Liver (tissue), 9 donors: ENCODE results near the gene ECEL1. TPM values are rescaled to one million over a fixed set of nuclear protein-coding genes. Genes with fewer than 3 reads are reported as not detected.

Experiments
- DNase-seq: peaks from one replicate; pipeline ENCODE4 v3.0.0-alpha.2; 2017; ENCODE audit warnings: low spot score
- H3K27ac ChIP-seq, 2 donors: one replicate each; pipeline ENCODE4 v1.7.0; 2013; ENCODE audit warnings: inconsistent platforms in 2 of 2, low read length in 2 of 2, control low read depth in 1 of 2, low read depth in 1 of 2, mild to moderate bottlenecking in 1 of 2
- H3K27me3 ChIP-seq, 4 donors: one replicate each; pipeline versions ENCODE4 v1.6.1 to v1.7.0; 2013; ENCODE audit warnings: low read length in 3 of 4, inconsistent platforms in 1 of 4, mild to moderate bottlenecking in 1 of 4, moderate library complexity in 1 of 4; ENCODE audit not compliant: control insufficient read depth in 4 of 4, insufficient read depth in 4 of 4
- H3K36me3 ChIP-seq, 4 donors: one replicate each; pipeline versions ENCODE4 v1.6.1 to v1.7.0; 2013; ENCODE audit warnings: low read length in 3 of 4, mild to moderate bottlenecking in 3 of 4, low read depth in 1 of 4, moderate library complexity in 1 of 4; ENCODE audit not compliant: control insufficient read depth in 4 of 4, insufficient read depth in 3 of 4
- H3K4me1 ChIP-seq, 4 donors: one replicate each; pipeline versions ENCODE4 v1.6.1 to v1.7.0; 2013; ENCODE audit warnings: low read length in 3 of 4, mild to moderate bottlenecking in 3 of 4, moderate library complexity in 1 of 4; ENCODE audit not compliant: control insufficient read depth in 4 of 4, insufficient read depth in 4 of 4
- H3K4me3 ChIP-seq, 3 donors: one replicate each; pipeline versions ENCODE4 v1.6.1 to v1.7.0; 2013; ENCODE audit warnings: low read length in 3 of 3, control low read depth in 1 of 3, low read depth in 1 of 3, mild to moderate bottlenecking in 1 of 3
- H3K9ac ChIP-seq, 2 donors: one replicate each; pipeline ENCODE4 v1.7.0; 2013; ENCODE audit warnings: low read length in 2 of 2, mild to moderate bottlenecking in 2 of 2, moderate library complexity in 2 of 2, control low read depth in 1 of 2, low read depth in 1 of 2
- H3K9me3 ChIP-seq, 4 donors: one replicate each; pipeline versions ENCODE4 v1.6.1 to v1.7.0; 2013; ENCODE audit warnings: low read length in 3 of 4; ENCODE audit not compliant: control insufficient read depth in 4 of 4
- EGR1 ChIP-seq, 2 donors: IDR thresholded peaks; 2 replicates each; pipeline ENCODE4 v1.6.1; 2016 to 2018; ENCODE audit warnings: antibody characterized with exemption in 2 of 2, low read depth in 2 of 2
- FOXA1 ChIP-seq: IDR thresholded peaks from 2 replicates; pipeline ENCODE4 v1.6.1; 2016; ENCODE audit warnings: antibody characterized with exemption
- FOXA2 ChIP-seq: IDR thresholded peaks from 2 replicates; pipeline ENCODE4 v1.6.1; 2016; ENCODE audit warnings: antibody characterized with exemption
- GABPA ChIP-seq, 2 donors: IDR thresholded peaks in 1 of 2; conservative IDR thresholded peaks in 1 of 2; 2 replicates each; pipeline ENCODE4 v1.6.1; 2016; ENCODE audit warnings: antibody characterized with exemption in 2 of 2, mild to moderate bottlenecking in 1 of 2, moderate library complexity in 1 of 2
- HNF4A ChIP-seq, 2 donors: conservative IDR thresholded peaks; 2 replicates each; pipeline ENCODE4 v1.6.1; 2016; ENCODE audit warnings: antibody characterized with exemption in 2 of 2, mild to moderate bottlenecking in 2 of 2
- HNF4G ChIP-seq: IDR thresholded peaks from 2 replicates; pipeline ENCODE4 v1.6.1; 2016; ENCODE audit warnings: antibody characterized with exemption
- JUND ChIP-seq, 2 donors: IDR thresholded peaks; 2 replicates each; pipeline ENCODE4 v1.6.1; 2016; ENCODE audit warnings: antibody characterized with exemption in 2 of 2
- NR2F2 ChIP-seq: IDR thresholded peaks from 2 replicates; pipeline ENCODE4 v1.6.1; 2016; ENCODE audit warnings: antibody characterized with exemption
- RAD21 ChIP-seq, 2 donors: IDR thresholded peaks; 2 replicates each; pipeline ENCODE4 v1.6.1; 2016; ENCODE audit warnings: antibody characterized with exemption in 2 of 2, mild to moderate bottlenecking in 2 of 2
- RXRA ChIP-seq, 2 donors: IDR thresholded peaks; 2 replicates each; pipeline ENCODE4 v1.6.1; 2017 to 2018; ENCODE audit warnings: antibody characterized with exemption in 2 of 2, mild to moderate bottlenecking in 1 of 2
- SP1 ChIP-seq: IDR thresholded peaks from 2 replicates; pipeline ENCODE4 v1.6.1; 2018; ENCODE audit warnings: antibody characterized with exemption, mild to moderate bottlenecking
- TAF1 ChIP-seq: conservative IDR thresholded peaks from 2 replicates; pipeline ENCODE4 v1.6.1; 2016; ENCODE audit warnings: antibody characterized with exemption, mild to moderate bottlenecking
- YY1 ChIP-seq: IDR thresholded peaks from 2 replicates; pipeline ENCODE4 v1.6.1; 2016; ENCODE audit warnings: antibody characterized with exemption, mild to moderate bottlenecking
- WGBS: extraction: QIAGEN DNeasy Blood & Tissue Kit; methylation state at CpG from one replicate; pipeline ENCODE4 v1.1.7; 2013; 5-methylcytosine and 5-hydroxymethylcytosine counted together
- polyA plus RNA-seq, 2 donors: library from polyadenylated mRNA; stranded (reverse) in 1 of 2; unstranded in 1 of 2; fragments of 200-250 nt in 1 of 2; fragments of >200 nt in 1 of 2; fragmentation: Nextera tagmentation in 1 of 2; extraction: Ambion mirVana in 1 of 2; gene quantifications; one replicate each; pipeline versions ENCODE4 v1.2.1 to v1.2.3, GENCODE V29; 2013 to 2015
- total RNA-seq, 2 donors: library from RNA; depleted of rRNA; stranded (reverse); fragments of >200 nt; gene quantifications; one replicate each; pipeline ENCODE4 v1.2.3, GENCODE V29; 2014
- TF ChIP-seq, protein P1 (sequence below): IDR thresholded peaks from 2 replicates; pipeline ENCODE4 v1.6.1; 2016; ENCODE audit warnings: antibody characterized with exemption
- TF ChIP-seq, protein P2 (sequence below): IDR thresholded peaks from 2 replicates; pipeline ENCODE4 v1.6.1; 2016; ENCODE audit warnings: antibody characterized with exemption
- TF ChIP-seq, protein P3 (sequence below): fragments of 150-350 bp; IDR thresholded peaks from 2 replicates; pipeline ENCODE4 v1.5.1; 2017; ENCODE audit warnings: improper control_type of control experiment, low read depth, low read length; ENCODE audit not compliant: missing input control
- TF ChIP-seq, protein P4 (sequence below): IDR thresholded peaks from 2 replicates; pipeline ENCODE4 v1.6.1; 2016; ENCODE audit warnings: antibody characterized with exemption, mild to moderate bottlenecking
- TF ChIP-seq, protein P5 (sequence below): IDR thresholded peaks from 2 replicates; pipeline ENCODE4 v1.6.1; 2016; ENCODE audit warnings: antibody characterized with exemption
- donor health status: healthy.
- donor health status: healthy.
- donor health status: healthy.
- donor health status: healthy.
- donor health status: healthy.

The ECEL1 gene
- total and polyA plus RNA-seq, 4 donors: 0.67 to 1.8 TPM; not detected in 2

DNA sequence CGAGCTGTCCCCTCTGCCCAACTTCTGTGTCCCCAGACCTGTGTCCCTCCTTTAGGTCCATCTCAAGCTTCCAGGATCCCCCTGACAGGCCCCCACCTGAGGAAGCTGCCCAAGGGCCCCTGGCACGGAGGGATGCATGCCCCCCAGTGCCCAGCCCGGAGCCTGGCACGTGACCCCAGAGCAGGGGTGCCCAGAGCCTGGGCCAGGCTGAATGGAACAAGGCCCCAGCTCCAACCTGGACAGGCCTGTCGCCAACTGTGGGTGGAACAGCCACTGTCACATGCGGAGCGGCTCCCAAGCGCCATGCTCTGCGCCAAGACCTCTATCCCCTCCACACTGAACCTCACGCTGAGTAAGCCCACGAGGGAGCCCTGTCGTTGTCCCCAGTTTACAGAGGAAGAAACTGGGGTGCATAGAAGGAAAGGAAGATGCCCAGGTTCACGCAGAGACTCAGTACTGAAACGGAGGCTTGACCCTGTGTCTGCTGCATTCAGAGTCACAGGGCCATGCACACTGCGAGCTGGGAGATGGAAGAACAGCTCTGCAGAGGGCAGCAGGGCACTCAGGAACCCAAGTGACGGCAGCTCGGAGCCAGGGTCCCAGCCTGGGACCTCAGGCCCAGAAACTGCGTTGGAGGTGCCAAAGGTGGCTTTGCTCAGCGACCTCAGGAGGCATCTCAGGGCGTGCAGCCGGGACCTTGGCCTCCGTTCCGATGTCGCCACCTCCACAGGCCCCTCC lies 5.5 kb upstream of the ECEL1 start:
- WGBS: 90% methylated on average over 24 of the region's 24 CpGs
- Histone ChIP-seq H3K9me3 (no peaks in the 10 kb centered on the region), H3K36me3 (no peaks in the 10 kb centered on the region), H3K4me3 (no peak overlapping the region), H3K27ac (no peak overlapping the region), H3K4me1 (no peaks in the 10 kb centered on the region), H3K9ac (no peak overlapping the region), H3K27me3 (peaks cover 0 to 2% (median 0%) of the 10 kb centered on the region in 4 donors)
- no peak for DNase-seq
- no peak for TF ChIP-seq HNF4A (conservative IDR thresholded peaks at IDR 0.05)
- TF ChIP-seq, protein P1, sequence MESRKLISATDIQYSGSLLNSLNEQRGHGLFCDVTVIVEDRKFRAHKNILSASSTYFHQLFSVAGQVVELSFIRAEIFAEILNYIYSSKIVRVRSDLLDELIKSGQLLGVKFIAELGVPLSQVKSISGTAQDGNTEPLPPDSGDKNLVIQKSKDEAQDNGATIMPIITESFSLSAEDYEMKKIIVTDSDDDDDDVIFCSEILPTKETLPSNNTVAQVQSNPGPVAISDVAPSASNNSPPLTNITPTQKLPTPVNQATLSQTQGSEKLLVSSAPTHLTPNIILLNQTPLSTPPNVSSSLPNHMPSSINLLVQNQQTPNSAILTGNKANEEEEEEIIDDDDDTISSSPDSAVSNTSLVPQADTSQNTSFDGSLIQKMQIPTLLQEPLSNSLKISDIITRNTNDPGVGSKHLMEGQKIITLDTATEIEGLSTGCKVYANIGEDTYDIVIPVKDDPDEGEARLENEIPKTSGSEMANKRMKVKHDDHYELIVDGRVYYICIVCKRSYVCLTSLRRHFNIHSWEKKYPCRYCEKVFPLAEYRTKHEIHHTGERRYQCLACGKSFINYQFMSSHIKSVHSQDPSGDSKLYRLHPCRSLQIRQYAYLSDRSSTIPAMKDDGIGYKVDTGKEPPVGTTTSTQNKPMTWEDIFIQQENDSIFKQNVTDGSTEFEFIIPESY: no peak
- TF ChIP-seq, protein P2, sequence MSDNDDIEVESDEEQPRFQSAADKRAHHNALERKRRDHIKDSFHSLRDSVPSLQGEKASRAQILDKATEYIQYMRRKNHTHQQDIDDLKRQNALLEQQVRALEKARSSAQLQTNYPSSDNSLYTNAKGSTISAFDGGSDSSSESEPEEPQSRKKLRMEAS: no peak
- TF ChIP-seq FOXA2: no peak
- TF ChIP-seq, protein P3, sequence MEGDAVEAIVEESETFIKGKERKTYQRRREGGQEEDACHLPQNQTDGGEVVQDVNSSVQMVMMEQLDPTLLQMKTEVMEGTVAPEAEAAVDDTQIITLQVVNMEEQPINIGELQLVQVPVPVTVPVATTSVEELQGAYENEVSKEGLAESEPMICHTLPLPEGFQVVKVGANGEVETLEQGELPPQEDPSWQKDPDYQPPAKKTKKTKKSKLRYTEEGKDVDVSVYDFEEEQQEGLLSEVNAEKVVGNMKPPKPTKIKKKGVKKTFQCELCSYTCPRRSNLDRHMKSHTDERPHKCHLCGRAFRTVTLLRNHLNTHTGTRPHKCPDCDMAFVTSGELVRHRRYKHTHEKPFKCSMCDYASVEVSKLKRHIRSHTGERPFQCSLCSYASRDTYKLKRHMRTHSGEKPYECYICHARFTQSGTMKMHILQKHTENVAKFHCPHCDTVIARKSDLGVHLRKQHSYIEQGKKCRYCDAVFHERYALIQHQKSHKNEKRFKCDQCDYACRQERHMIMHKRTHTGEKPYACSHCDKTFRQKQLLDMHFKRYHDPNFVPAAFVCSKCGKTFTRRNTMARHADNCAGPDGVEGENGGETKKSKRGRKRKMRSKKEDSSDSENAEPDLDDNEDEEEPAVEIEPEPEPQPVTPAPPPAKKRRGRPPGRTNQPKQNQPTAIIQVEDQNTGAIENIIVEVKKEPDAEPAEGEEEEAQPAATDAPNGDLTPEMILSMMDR: no peak
- TF ChIP-seq RAD21 (IDR thresholded peaks at IDR 0.05): no peak
- TF ChIP-seq, protein P4, sequence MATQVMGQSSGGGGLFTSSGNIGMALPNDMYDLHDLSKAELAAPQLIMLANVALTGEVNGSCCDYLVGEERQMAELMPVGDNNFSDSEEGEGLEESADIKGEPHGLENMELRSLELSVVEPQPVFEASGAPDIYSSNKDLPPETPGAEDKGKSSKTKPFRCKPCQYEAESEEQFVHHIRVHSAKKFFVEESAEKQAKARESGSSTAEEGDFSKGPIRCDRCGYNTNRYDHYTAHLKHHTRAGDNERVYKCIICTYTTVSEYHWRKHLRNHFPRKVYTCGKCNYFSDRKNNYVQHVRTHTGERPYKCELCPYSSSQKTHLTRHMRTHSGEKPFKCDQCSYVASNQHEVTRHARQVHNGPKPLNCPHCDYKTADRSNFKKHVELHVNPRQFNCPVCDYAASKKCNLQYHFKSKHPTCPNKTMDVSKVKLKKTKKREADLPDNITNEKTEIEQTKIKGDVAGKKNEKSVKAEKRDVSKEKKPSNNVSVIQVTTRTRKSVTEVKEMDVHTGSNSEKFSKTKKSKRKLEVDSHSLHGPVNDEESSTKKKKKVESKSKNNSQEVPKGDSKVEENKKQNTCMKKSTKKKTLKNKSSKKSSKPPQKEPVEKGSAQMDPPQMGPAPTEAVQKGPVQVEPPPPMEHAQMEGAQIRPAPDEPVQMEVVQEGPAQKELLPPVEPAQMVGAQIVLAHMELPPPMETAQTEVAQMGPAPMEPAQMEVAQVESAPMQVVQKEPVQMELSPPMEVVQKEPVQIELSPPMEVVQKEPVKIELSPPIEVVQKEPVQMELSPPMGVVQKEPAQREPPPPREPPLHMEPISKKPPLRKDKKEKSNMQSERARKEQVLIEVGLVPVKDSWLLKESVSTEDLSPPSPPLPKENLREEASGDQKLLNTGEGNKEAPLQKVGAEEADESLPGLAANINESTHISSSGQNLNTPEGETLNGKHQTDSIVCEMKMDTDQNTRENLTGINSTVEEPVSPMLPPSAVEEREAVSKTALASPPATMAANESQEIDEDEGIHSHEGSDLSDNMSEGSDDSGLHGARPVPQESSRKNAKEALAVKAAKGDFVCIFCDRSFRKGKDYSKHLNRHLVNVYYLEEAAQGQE: no peak
- TF ChIP-seq GABPA (IDR thresholded peaks at IDR 0.05 in 1 of 2, conservative IDR thresholded peaks at IDR 0.05 in 1 of 2): no peak
- TF ChIP-seq, protein P5, sequence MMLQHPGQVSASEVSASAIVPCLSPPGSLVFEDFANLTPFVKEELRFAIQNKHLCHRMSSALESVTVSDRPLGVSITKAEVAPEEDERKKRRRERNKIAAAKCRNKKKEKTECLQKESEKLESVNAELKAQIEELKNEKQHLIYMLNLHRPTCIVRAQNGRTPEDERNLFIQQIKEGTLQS: no peak
- TF ChIP-seq FOXA1: no peak
- TF ChIP-seq EGR1 (IDR thresholded peaks at IDR 0.05; ENCODE audit: low read depth in 2 of 2): no peak
- TF ChIP-seq JUND (IDR thresholded peaks at IDR 0.05): no peak
- no peak for TF ChIP-seq HNF4G
- no peak for TF ChIP-seq RXRA (IDR thresholded peaks at IDR 0.05)
- no peak for TF ChIP-seq YY1
- TF ChIP-seq TAF1: no peak
- TF ChIP-seq NR2F2: no peak
- TF ChIP-seq SP1: no peak
